Mesenchymal stem cell (in vitro differentiated cells and primary cell): Measurements from ENCODE around the gene APCDD1.

Experiments
- DNase-seq: peaks from one replicate; pipeline ENCODE4 v3.0.0-alpha.2; 2013
- H2AFZ ChIP-seq: one replicate; pipeline ENCODE4 v1.6.1; 2013; ENCODE audit warnings: low read depth, mild to moderate bottlenecking, control low read depth, inconsistent platforms, low read length, moderate library complexity
- H2AK5ac ChIP-seq: 2 replicates; pipeline ENCODE4 v1.6.1; 2013; ENCODE audit warnings: low read length, moderate library complexity, mild to moderate bottlenecking, inconsistent platforms; ENCODE audit not compliant: severe bottlenecking
- H2BK120ac ChIP-seq: one replicate; pipeline ENCODE4 v1.6.1; 2013; ENCODE audit warnings: low read depth, mild to moderate bottlenecking, inconsistent platforms, low read length, moderate library complexity
- H2BK12ac ChIP-seq, 2 experiments: one replicate each; pipeline ENCODE4 v1.6.1; 2013; ENCODE audit warnings: inconsistent platforms in 2 of 2, low read length in 2 of 2, mild to moderate bottlenecking in 2 of 2, moderate library complexity in 2 of 2, control low read depth in 1 of 2
- H2BK15ac ChIP-seq: one replicate; pipeline ENCODE4 v1.6.1; 2013; ENCODE audit warnings: mild to moderate bottlenecking, low read depth, inconsistent platforms; ENCODE audit not compliant: poor library complexity, severe bottlenecking
- H2BK5ac ChIP-seq: 2 replicates; pipeline ENCODE4 v1.6.1; 2013; ENCODE audit warnings: low read depth, mild to moderate bottlenecking, low read length, control low read depth, inconsistent platforms; ENCODE audit not compliant: poor library complexity, severe bottlenecking
- H3K14ac ChIP-seq, 2 experiments: one replicate each; pipeline ENCODE4 v1.6.1; 2013; ENCODE audit warnings: inconsistent platforms in 2 of 2, low read length in 2 of 2, control low read depth in 1 of 2, mild to moderate bottlenecking in 1 of 2, moderate library complexity in 1 of 2
- H3K18ac ChIP-seq, 2 experiments: one replicate each; pipeline ENCODE4 v1.6.1; 2013; ENCODE audit warnings: inconsistent platforms in 2 of 2, low read length in 2 of 2, control low read depth in 1 of 2, low read depth in 1 of 2, mild to moderate bottlenecking in 1 of 2
- H3K23ac ChIP-seq, 2 experiments: one replicate each; pipeline ENCODE4 v1.6.1; 2013; ENCODE audit warnings: inconsistent platforms in 2 of 2, low read length in 2 of 2, mild to moderate bottlenecking in 2 of 2, moderate library complexity in 2 of 2, control low read depth in 1 of 2
- H3K27ac ChIP-seq: 2 replicates; pipeline ENCODE4 v1.5.1; 2013; ENCODE audit warnings: mild to moderate bottlenecking, moderate library complexity, low read length, control low read depth, inconsistent platforms; ENCODE audit not compliant: poor library complexity, severe bottlenecking
- H3K27me3 ChIP-seq, 2 experiments: 2 replicates each; pipeline versions ENCODE4 v1.6.1 to v1.7.0; 2013; ENCODE audit warnings: low read length in 2 of 2, mild to moderate bottlenecking in 2 of 2, moderate library complexity in 2 of 2, control low read depth in 1 of 2, inconsistent platforms in 1 of 2; ENCODE audit not compliant: control insufficient read depth in 1 of 2, insufficient read depth in 1 of 2
- H3K36me3 ChIP-seq, 2 experiments: 2 replicates each; pipeline versions ENCODE4 v1.6.1 to v1.7.0; 2013; ENCODE audit warnings: low read length in 2 of 2, control low read depth in 1 of 2, inconsistent platforms in 1 of 2, low read depth in 1 of 2, mild to moderate bottlenecking in 1 of 2; ENCODE audit not compliant: insufficient read depth in 2 of 2, control insufficient read depth in 1 of 2
- H3K4ac ChIP-seq, 2 experiments: one replicate each; pipeline ENCODE4 v1.6.1; 2013; ENCODE audit warnings: inconsistent platforms in 2 of 2, low read length in 2 of 2, mild to moderate bottlenecking in 2 of 2, moderate library complexity in 2 of 2, control low read depth in 1 of 2, low read depth in 1 of 2
- H3K4me1 ChIP-seq: 2 replicates; pipeline ENCODE4 v1.6.1; 2013; ENCODE audit warnings: low read depth, low read length, control low read depth; ENCODE audit not compliant: control insufficient read depth, insufficient read depth
- H3K4me2 ChIP-seq: 2 replicates; pipeline ENCODE4 v1.6.1; 2013; ENCODE audit warnings: low read length, mild to moderate bottlenecking, inconsistent platforms; ENCODE audit not compliant: poor library complexity, severe bottlenecking
- H3K4me3 ChIP-seq, 2 experiments: 2 replicates each; pipeline versions ENCODE4 v1.5.1 to v1.7.0; 2013; ENCODE audit warnings: low read length in 2 of 2, mild to moderate bottlenecking in 2 of 2, control low read depth in 1 of 2, low read depth in 1 of 2; ENCODE audit not compliant: insufficient read depth in 1 of 2
- H3K79me1 ChIP-seq: replicated peaks from 2 replicates; pipeline ENCODE4 v1.6.1; 2013; ENCODE audit warnings: mild to moderate bottlenecking, control low read depth, low read length, inconsistent platforms; ENCODE audit not compliant: poor library complexity, severe bottlenecking
- H3K9ac ChIP-seq: 2 replicates; pipeline ENCODE4 v1.7.0; 2013; ENCODE audit warnings: mild to moderate bottlenecking, low read length, moderate library complexity
- H3K9me3 ChIP-seq: 2 replicates; pipeline ENCODE4 v1.7.0; 2013; ENCODE audit warnings: mild to moderate bottlenecking, low read length; ENCODE audit not compliant: control insufficient read depth
- H4K8ac ChIP-seq: one replicate; pipeline ENCODE4 v1.6.1; 2013; ENCODE audit warnings: inconsistent platforms, mild to moderate bottlenecking, low read length, moderate library complexity
- H4K91ac ChIP-seq: one replicate; pipeline ENCODE4 v1.6.1; 2013; ENCODE audit warnings: mild to moderate bottlenecking, low read length, inconsistent platforms
- WGBS: methylation state at CpG from one replicate; pipeline ENCODE4 v1.1.7; 2013; ENCODE audit warnings: mixed read lengths; 5-methylcytosine and 5-hydroxymethylcytosine counted together

Gene APCDD1

GRCh38 chr18:10460414-10461018, 6.1 kb downstream of the APCDD1 start:
- Histone ChIP-seq H3K27ac (no peak overlapping the region), H4K91ac (no peak overlapping the region), H3K4me1 (no peaks in the 10 kb centered on the region), H3K4me2 (no peak overlapping the region), H3K14ac (no peak overlapping the region), H2AK5ac (no peak overlapping the region), H3K36me3 (no peaks in the 10 kb centered on the region), H3K9ac (no peak overlapping the region), H2AFZ (no peak overlapping the region), H2BK120ac (no peak overlapping the region), H3K4me3 (no peak overlapping the region), H2BK5ac (no peak overlapping the region), H4K8ac (no peak overlapping the region), H3K23ac (no peak overlapping the region), H3K18ac (no peak overlapping the region), H3K9me3 (no peaks in the 10 kb centered on the region), H2BK12ac (no peak overlapping the region), H3K27me3 (peaks cover 27 to 47% of the 10 kb centered on the region in 2 experiments), H3K79me1 (no peaks in the 10 kb centered on the region), H2BK15ac (no peak overlapping the region), H3K4ac (no peak overlapping the region)
- WGBS = 97% methylated on average over 7 of the region's 8 CpGs
- DNase-seq = no peak

- no peak overlapping the region for H3K18ac ChIP-seq
- H4K8ac ChIP-seq = no peak overlapping the region
- 88% methylated on average over 2 of the region's 4 CpGs for WGBS
- H2AK5ac ChIP-seq = no peak overlapping the region
- H2BK120ac ChIP-seq = no peak overlapping the region
- H3K9ac ChIP-seq = no peak overlapping the region
- H3K36me3 ChIP-seq = no peaks in the 10 kb centered on the region
- H3K9me3 ChIP-seq = no peaks in the 10 kb centered on the region
- no peak overlapping the region for H2BK15ac ChIP-seq
- no peak for DNase-seq
- H2BK5ac ChIP-seq = no peak overlapping the region
- H3K79me1 ChIP-seq = no peaks in the 10 kb centered on the region
- H3K27me3 ChIP-seq = peaks cover 12 to 36% of the 10 kb centered on the region in 2 experiments
- H3K27ac ChIP-seq = no peak overlapping the region
- H3K4me1 ChIP-seq = no peaks in the 10 kb centered on the region
- H3K23ac ChIP-seq = no peak overlapping the region
- no peak overlapping the region for H4K91ac ChIP-seq
- H3K14ac ChIP-seq = no peak overlapping the region
- no peak overlapping the region for H2AFZ ChIP-seq
- H3K4me2 ChIP-seq = no peak overlapping the region
- H2BK12ac ChIP-seq = no peak overlapping the region
- no peak overlapping the region for H3K4ac ChIP-seq
- no peak overlapping the region for H3K4me3 ChIP-seq
Observed at GRCh38 chr18:10461989-10462388, 7.6 kb downstream of the APCDD1 start.

GRCh38 chr18:10462597-10462996, 8.2 kb downstream of the APCDD1 start:
- no peak overlapping the region for H3K14ac ChIP-seq
- no peak overlapping the region for H2AK5ac ChIP-seq

GRCh38 chr18:10463096-10463495, 8.7 kb downstream of the APCDD1 start:
- H4K8ac ChIP-seq = no peak overlapping the region
- no peak overlapping the region for H3K4me3 ChIP-seq
- no peaks in the 10 kb centered on the region for H3K9me3 ChIP-seq
- DNase-seq = no peak
- 91% methylated on average over 6 of the region's 6 CpGs for WGBS
- no peak overlapping the region for H3K27ac ChIP-seq
- H3K36me3 ChIP-seq = no peaks in the 10 kb centered on the region
- no peak overlapping the region for H2BK5ac ChIP-seq
- H3K4ac ChIP-seq = no peak overlapping the region
- H3K23ac ChIP-seq = no peak overlapping the region
- no peak overlapping the region for H2AFZ ChIP-seq
- H2BK120ac ChIP-seq = no peak overlapping the region
- H2BK15ac ChIP-seq = no peak overlapping the region
- no peak overlapping the region for H2BK12ac ChIP-seq
- H4K91ac ChIP-seq = no peak overlapping the region
- no peak overlapping the region for H3K4me2 ChIP-seq
- no peak overlapping the region for H3K18ac ChIP-seq
- no peaks in the 10 kb centered on the region for H3K4me1 ChIP-seq
- no peaks in the 10 kb centered on the region for H3K79me1 ChIP-seq
- no peak overlapping the region for H2AK5ac ChIP-seq
- H3K27me3 ChIP-seq = peaks cover under 1 to 36% of the 10 kb centered on the region in 2 experiments
- no peak overlapping the region for H3K9ac ChIP-seq
- no peak overlapping the region for H3K14ac ChIP-seq

More at GRCh38 chr18:10462597-10462996, 8.2 kb downstream of the APCDD1 start:
- Histone ChIP-seq H2BK5ac (no peak overlapping the region), H3K36me3 (no peaks in the 10 kb centered on the region), H3K4ac (no peak overlapping the region), H2BK12ac (no peak overlapping the region), H3K27ac (no peak overlapping the region), H3K23ac (no peak overlapping the region), H4K91ac (no peak overlapping the region), H2BK15ac (no peak overlapping the region), H3K9me3 (no peaks in the 10 kb centered on the region), H3K4me2 (no peak overlapping the region), H4K8ac (no peak overlapping the region), H3K4me3 (no peak overlapping the region), H3K27me3 (peaks cover 6 to 35% of the 10 kb centered on the region in 2 experiments), H3K79me1 (no peaks in the 10 kb centered on the region), H3K9ac (no peak overlapping the region), H2BK120ac (no peak overlapping the region), H3K18ac (no peak overlapping the region), H2AFZ (no peak overlapping the region), H3K4me1 (no peaks in the 10 kb centered on the region)
- DNase-seq = no peak
- 89% methylated on average over 2 of the region's 2 CpGs for WGBS
